Natural killer cell treated with Interleukin-12 subunit alpha and Interleukin-12 subunit beta and Interleukin-15 and Interleukin-18, amount 100 ng/mL, for 72 hours (primary cell): ENCODE measurements around the gene CRABP1. TPM values are rescaled to one million over a fixed set of nuclear protein-coding genes. Genes with fewer than 3 reads are reported as not detected.

Experiments used
- ATAC-seq, 2 donors: fragments of 150-1000 bp; cut with Tn5 transposase in 1 of 2; sonication (Bioruptor Pico), chemical (Tn5 transposase) in 1 of 2; 2 replicates each; pipeline ENCODE4 v1.10.0; 2021
- DNase-seq: peaks from one replicate; pipeline ENCODE4 v3.0.0; 2022; ENCODE audit warnings: low spot score
- H3K27ac Mint-ChIP-seq, 2 donors: 1 replicate in 1 of 2; 2 replicates in 1 of 2; pipeline ENCODE4 v1.8.0; 2022; ENCODE audit warnings: mixed read lengths in 2 of 2, mild to moderate bottlenecking in 1 of 2, moderate library complexity in 1 of 2
- H3K27me3 Mint-ChIP-seq, 2 donors: 1 replicate in 1 of 2; 2 replicates in 1 of 2; pipeline ENCODE4 v1.8.0; 2022; ENCODE audit warnings: mixed read lengths in 2 of 2
- H3K36me3 Mint-ChIP-seq: one replicate; pipeline ENCODE4 v1.8.0; 2022; ENCODE audit warnings: mixed read lengths
- H3K4me1 Mint-ChIP-seq, 2 donors: 1 replicate in 1 of 2; 2 replicates in 1 of 2; pipeline ENCODE4 v1.8.0; 2022; ENCODE audit warnings: low read depth in 2 of 2, mixed read lengths in 2 of 2, mild to moderate bottlenecking in 1 of 2
- H3K4me3 Mint-ChIP-seq: one replicate; pipeline ENCODE4 v1.8.0; 2022; ENCODE audit warnings: mixed read lengths
- H3K9me3 Mint-ChIP-seq: 2 replicates; pipeline ENCODE4 v1.8.0; 2022; ENCODE audit warnings: mixed read lengths
- total RNA-seq, 2 donors: library from RNA; stranded (reverse); gene quantifications; one replicate each; pipeline ENCODE4 v1.2.3, GENCODE V29; 2022

CRABP1 gene
- total RNA-seq, 2 donors from 2014 or later = not detected

DNA sequence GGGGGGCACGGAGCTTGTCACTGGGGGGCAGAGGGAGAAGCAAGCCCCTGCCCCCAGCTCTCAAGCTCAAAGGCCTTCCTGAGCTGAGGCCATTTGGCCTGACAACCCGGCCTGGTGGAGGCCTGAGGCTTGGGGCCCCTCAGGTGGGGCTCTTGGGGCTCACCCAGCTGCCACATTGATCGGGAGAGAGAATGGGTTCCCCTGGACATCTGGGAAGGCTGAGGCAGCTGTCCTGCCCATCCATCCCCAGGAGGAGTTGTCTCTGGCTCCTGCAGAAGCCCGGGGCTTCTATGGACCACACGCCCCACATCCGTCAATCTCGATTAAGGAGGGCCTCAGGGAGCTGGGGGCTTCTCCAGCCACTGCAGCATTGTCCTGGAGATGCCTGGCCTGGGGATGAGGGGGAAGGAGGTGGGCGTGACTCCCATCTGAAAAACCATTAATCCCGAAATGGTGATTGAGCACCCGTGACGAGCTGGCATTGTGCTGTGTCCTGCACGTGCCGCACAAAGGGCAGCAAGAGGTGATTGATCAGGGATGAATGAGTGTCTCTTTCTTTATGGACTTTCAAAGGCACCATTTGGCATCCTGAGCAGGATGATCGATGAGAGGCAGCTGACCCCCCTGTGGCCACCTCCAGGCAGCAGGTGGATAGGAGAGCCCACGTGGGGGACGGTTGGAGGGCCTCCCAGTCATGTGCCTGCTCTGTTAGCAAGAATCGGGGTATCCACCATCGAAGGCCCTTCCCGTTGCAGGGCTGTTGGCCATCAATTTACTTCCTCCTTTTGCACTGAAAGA is 17.2 kb upstream of the CRABP1 start:
- Mint-ChIP-seq H3K9me3 (no peaks in the 10 kb centered on the region), H3K4me1 (no peaks in the 10 kb centered on the region), H3K27me3 (peaks cover 0 to 6% of the 10 kb centered on the region in 2 donors), H3K4me3 (no peak overlapping the region), H3K36me3 (no peaks in the 10 kb centered on the region), H3K27ac (no peak overlapping the region)
- DNase-seq (no peak), ATAC-seq (no peak)

DNA sequence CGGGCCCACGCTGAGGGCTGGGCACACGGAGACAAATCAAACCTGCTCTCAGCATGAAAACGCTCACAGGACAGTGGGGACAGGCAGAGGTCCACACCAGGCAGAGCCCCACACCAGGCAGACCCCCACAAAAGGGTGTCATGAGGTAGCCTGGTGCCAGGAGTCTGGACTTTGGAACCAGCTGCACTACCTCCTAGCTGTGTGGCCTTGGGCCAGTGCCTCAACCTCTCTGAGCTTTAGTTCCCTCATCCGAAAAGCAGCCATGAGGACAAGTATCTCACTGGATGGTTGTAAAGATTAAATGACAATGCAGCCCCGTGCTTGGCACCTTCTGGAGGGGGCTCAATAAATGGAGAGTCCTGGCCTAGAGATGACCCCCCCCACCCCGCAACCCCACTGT is 16.5 kb upstream of the CRABP1 start:
- no peak for ATAC-seq
- Mint-ChIP-seq H3K4me3 (no peak overlapping the region), H3K9me3 (no peaks in the 10 kb centered on the region), H3K36me3 (no peaks in the 10 kb centered on the region), H3K27me3 (peaks cover 0 to 6% of the 10 kb centered on the region in 2 donors), H3K27ac (no peak overlapping the region), H3K4me1 (no peaks in the 10 kb centered on the region)
- DNase-seq = no peak

DNA sequence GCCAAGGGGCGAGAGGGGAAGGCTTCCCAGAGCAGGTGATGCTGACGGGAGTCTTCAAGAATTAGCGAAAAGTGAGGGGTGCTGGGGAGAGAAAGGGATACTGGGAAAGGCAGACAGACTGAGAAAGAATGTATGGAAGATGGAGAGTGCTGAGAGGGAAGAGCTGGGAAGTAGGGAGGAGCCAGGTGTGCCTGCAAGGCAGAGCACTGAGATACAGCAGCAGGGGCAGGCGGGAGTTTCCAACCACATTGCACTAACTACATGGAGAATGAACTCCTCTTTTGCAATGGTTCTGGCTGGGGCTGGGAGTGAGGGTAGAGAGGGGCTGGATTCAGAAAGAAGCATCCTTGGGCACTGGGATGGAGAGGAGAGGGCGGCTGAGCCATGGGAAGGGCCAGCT is 16.0 kb upstream of the CRABP1 start:
- no peaks in the 10 kb centered on the region for H3K36me3 Mint-ChIP-seq
- no peak for DNase-seq
- no peaks in the 10 kb centered on the region for H3K9me3 Mint-ChIP-seq

DNA sequence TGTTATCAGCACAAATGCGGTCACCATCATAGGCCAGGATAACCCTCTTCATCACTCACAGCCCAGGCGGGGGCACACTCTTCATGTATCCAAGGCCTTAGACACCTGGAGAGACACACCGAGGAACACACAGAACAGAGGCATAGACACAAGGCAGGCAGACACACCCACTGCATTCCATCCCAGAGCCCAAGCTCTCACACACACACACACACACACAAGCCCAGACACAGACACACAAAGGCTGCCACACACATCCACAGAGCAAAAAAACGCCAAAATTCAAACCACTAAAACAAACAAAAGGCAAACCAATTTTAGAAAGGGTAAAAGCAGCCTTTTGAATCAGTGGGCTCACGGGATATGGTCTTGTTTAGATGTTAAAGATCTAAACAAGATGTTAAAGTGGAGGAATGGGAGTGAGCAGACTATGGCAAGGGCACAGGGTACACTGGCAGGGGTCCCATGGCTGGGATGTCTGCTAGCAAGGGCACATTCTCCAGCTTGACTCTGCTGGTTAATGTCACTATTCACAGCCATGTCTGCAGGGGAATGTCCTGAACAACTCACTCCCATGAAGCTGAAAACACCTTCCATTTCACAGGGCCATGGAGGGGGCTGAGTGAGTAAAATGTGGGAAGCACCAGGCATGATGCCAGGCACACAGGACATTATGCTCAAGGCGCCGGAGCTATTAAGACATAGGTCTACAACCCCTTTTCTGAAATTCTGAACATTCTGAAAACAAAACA is 14.9 kb upstream of the CRABP1 start:
- H3K36me3 Mint-ChIP-seq = no peaks in the 10 kb centered on the region
- DNase-seq (no peak), ATAC-seq (no peak)
- H3K27ac Mint-ChIP-seq = no peak overlapping the region
- no peaks in the 10 kb centered on the region for H3K9me3 Mint-ChIP-seq
- H3K4me1 Mint-ChIP-seq = no peaks in the 10 kb centered on the region
- no peak overlapping the region for H3K4me3 Mint-ChIP-seq
- peaks cover 0 to 10% of the 10 kb centered on the region in 2 donors for H3K27me3 Mint-ChIP-seq

More for the DNA sequence above, 16.0 kb upstream of the CRABP1 start:
- Mint-ChIP-seq H3K27ac (no peak overlapping the region), H3K4me1 (no peaks in the 10 kb centered on the region), H3K4me3 (no peak overlapping the region), H3K27me3 (peaks cover 0 to 6% of the 10 kb centered on the region in 2 donors)
- no peak for ATAC-seq

DNA sequence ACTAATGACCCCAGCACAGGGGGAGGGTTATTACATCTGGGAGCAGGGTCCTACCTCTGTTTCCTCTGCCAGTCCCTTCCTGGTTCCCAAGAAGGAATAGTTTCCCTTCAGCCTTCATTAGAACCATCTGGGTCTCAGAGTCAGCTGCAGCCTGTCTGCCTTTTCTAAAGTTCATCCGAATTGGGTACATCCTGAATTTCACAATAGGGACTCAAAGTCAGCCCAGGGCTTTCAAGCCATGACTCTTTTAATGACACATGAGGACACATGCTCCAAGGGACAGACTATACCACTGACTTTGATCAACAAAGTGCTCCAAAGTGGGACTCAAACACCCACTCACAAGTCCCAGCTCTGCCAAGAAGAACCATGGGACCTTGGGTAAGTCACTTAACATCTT is 12.7 kb upstream of the CRABP1 start:
- H3K9me3 Mint-ChIP-seq = no peaks in the 10 kb centered on the region
- peaks cover 0 to 10% of the 10 kb centered on the region in 2 donors for H3K27me3 Mint-ChIP-seq
- ATAC-seq (no peak), DNase-seq (no peak)
- no peaks in the 10 kb centered on the region for H3K4me1 Mint-ChIP-seq
- no peak overlapping the region for H3K27ac Mint-ChIP-seq
- H3K36me3 Mint-ChIP-seq = no peaks in the 10 kb centered on the region
- H3K4me3 Mint-ChIP-seq = no peak overlapping the region

DNA sequence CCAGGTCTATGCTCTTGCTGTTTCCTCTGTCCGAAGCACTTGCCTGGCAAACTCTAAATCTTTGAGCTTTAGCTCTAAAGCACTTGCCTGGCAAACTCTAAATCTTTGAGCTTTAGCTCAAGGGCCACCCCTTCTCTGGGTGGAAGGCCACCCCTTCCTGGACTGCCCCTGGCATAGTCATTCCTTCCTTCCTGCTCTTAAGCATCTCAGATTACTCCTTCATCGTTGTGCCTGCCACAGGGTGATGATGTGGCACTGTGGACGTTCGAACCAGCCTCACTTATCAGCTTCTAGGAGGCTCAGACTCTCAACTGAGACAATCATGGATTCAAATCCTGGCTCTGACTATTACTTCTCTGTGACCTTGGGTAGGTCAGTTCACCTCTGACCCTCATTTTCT is 10.5 kb upstream of the CRABP1 start:
- H3K9me3 Mint-ChIP-seq = no peaks in the 10 kb centered on the region
- no peaks in the 10 kb centered on the region for H3K36me3 Mint-ChIP-seq
- no peak for DNase-seq
- H3K27me3 Mint-ChIP-seq = peaks cover 0 to 7% of the 10 kb centered on the region in 2 donors
- peak in 1 of 2 donors; percentile 58 for ATAC-seq
- H3K27ac Mint-ChIP-seq = no peak overlapping the region
- H3K4me1 Mint-ChIP-seq = no peaks in the 10 kb centered on the region
- H3K4me3 Mint-ChIP-seq = no peak overlapping the region

DNA sequence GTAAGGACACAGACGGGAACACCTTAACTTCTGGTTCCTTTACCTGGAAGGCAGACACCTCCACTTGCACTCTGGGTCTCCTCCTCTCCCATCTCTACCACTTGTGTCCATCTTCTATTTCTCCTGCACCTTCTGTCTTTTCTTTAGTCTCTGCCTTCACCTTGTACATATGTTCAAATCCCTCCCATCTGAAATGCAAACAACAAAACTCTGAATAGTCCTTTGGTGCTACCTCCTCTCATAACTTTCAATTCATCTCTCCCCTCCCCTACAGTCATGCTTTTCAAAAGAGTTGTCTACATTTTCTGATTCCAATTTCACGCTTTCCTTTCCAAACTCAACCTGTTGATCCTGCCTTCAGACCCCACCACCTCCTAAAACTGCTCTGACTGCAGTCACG is 5.3 kb upstream of the CRABP1 start:
- Mint-ChIP-seq H3K27ac (no peak overlapping the region), H3K36me3 (no peaks in the 10 kb centered on the region), H3K27me3 (peaks cover 8 to 17% of the 10 kb centered on the region in 2 donors), H3K4me1 (peaks cover 0 to 3% of the 10 kb centered on the region in 2 donors), H3K9me3 (no peaks in the 10 kb centered on the region), H3K4me3 (no peak overlapping the region)
- DNase-seq (no peak), ATAC-seq (no peak)

DNA sequence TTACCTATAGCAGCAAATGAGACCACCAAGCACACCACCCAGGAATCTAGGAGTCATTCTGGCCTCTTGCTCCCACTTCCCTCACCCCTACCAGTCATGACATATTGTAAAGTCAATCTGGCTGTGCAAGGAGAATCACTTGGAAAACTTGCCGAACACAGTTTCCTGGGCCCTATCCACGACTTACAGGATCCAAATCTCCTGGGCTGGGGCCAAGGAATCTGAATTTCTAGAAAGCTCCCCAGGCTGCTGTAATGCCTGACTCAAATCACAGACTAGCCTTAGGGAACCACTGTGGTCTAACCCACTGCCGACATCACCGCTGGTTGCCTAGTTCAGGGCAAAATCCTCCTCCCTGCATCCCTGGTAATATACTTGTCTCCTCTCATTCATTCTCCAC is 4.2 kb upstream of the CRABP1 start:
- DNase-seq (no peak), ATAC-seq (no peak)
- no peak overlapping the region for H3K27ac Mint-ChIP-seq
- H3K4me1 Mint-ChIP-seq = peaks cover 0 to 3% of the 10 kb centered on the region in 2 donors
- H3K27me3 Mint-ChIP-seq = peaks cover 8 to 17% of the 10 kb centered on the region in 2 donors
- H3K9me3 Mint-ChIP-seq = no peaks in the 10 kb centered on the region
- no peak overlapping the region for H3K4me3 Mint-ChIP-seq
- no peaks in the 10 kb centered on the region for H3K36me3 Mint-ChIP-seq

DNA sequence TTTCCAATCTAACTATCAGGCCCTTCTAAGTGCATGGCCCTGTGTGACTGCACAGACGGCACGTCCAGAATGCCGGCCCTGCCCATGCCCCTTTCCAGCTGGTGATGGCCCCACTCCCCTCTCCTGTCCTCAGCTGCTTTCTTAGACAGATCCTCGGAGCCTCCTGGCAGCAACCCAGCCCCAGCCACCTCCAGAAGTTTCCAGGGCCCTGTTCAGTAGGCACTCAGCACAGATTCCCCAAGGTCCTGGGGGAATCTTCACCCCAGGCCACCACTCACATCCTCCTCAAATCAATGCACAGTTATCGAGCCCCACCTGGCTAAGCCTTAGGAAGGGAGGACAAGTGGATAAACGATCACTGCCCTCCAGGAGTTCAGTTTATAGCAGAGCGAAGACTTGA is 1.4 kb upstream of the CRABP1 start:
- Mint-ChIP-seq H3K9me3 (no peaks in the 10 kb centered on the region), H3K4me1 (peaks cover 0 to 3% of the 10 kb centered on the region in 2 donors), H3K4me3 (no peak overlapping the region), H3K27ac (no peak overlapping the region), H3K36me3 (no peaks in the 10 kb centered on the region), H3K27me3 (peaks cover 10 to 17% of the 10 kb centered on the region in 2 donors)
- ATAC-seq = no peak
- DNase-seq = no peak

DNA sequence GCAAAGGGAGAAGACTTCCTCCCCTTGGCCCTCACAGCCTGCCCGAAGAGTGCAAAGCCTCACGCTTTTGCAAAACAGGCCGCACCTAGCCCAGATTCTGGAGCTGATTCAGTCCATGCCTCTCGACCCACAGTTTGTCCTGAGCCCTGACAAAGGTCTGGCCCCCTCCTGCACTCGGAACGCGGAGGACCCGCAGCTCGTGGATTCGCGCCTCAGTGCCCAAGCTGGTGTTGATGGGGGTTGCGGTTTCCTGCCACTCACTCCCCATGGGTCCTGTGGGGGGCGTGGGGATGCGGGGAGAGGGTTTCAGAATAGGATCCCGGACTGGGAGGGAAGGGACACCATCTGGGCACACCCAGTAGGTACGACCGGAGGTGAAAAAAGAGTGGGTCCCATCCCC is 594 bp upstream of the CRABP1 start:
- Mint-ChIP-seq H3K27ac (no peak overlapping the region), H3K36me3 (no peaks in the 10 kb centered on the region), H3K27me3 (peaks cover 10 to 17% of the 10 kb centered on the region in 2 donors), H3K4me3 (no peak overlapping the region), H3K4me1 (peaks cover 0 to 3% of the 10 kb centered on the region in 2 donors), H3K9me3 (no peaks in the 10 kb centered on the region)
- no peak for DNase-seq
- no peak for ATAC-seq

DNA sequence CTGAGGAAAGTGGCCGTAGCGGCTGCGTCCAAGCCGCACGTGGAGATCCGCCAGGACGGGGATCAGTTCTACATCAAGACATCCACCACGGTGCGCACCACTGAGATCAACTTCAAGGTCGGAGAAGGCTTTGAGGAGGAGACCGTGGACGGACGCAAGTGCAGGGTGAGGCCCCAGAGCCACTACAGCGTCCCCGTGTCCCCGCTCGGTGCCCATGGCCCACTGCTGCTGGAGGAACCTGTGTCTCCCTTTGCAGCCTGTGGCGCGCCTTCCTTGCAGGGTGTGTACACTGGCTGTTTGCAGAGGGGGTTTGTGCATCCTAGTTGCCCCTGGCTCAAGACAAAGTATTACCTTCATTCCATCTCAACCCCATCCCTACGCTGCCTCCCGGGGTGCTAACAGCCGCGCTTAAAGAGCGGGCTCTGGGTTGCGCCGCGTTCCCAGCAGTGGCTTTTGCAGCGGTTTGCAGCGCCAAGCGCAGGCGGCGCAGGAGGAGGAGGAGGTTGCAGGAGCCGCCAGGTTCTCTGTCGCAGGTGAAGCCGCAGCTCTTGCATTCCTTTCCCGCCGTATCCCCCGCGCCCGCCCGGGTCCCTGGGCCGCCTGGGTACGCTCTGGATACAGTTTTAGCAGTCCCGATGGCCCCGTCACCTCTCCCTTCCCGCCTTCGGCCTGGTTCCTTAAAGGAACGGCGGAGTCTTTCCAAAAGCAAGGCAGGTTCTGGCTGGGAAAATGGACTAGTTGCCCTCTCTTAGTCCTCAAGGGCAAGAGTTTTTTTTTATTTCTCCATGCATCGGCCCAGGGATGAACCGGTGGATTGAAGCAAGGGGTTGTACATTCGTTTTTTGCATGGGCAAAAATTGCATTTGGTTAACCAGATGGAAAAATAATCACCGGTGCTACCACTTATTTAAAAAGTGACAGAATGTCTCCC is 1.2 kb downstream of the CRABP1 start:
- Mint-ChIP-seq H3K4me3 (no peak overlapping the region), H3K36me3 (no peaks in the 10 kb centered on the region), H3K27ac (no peak overlapping the region), H3K9me3 (no peaks in the 10 kb centered on the region), H3K27me3 (peaks cover 15 to 25% of the 10 kb centered on the region in 2 donors), H3K4me1 (peaks cover 0 to 3% of the 10 kb centered on the region in 2 donors)
- ATAC-seq (peak; percentile 28 to 30), DNase-seq (no peak)

DNA sequence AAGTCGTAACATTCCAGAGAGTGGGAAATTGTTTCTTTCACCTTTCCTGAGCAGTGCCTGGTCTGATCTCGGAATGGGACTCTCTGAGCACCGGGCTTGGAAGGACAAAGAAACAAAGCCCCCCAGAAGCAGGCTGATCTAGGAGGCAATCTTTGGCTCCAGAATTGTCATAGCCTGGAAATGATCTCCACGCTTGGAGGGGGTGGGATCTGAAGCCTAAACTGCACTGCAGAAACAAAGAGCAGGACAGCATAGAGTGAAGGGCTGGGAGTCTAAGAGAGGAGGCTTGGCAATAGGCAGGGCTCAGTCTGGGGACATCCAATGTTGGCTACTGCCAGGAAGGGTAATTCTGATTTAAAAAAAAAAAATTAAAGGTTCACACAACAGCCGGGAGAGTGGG is 1.9 kb downstream of the CRABP1 start:
- no peak for ATAC-seq
- Mint-ChIP-seq H3K4me1 (peaks cover 0 to 3% of the 10 kb centered on the region in 2 donors), H3K27ac (no peak overlapping the region), H3K4me3 (no peak overlapping the region), H3K27me3 (peaks cover 15 to 25% of the 10 kb centered on the region in 2 donors), H3K9me3 (no peaks in the 10 kb centered on the region), H3K36me3 (no peaks in the 10 kb centered on the region)
- DNase-seq = no peak

DNA sequence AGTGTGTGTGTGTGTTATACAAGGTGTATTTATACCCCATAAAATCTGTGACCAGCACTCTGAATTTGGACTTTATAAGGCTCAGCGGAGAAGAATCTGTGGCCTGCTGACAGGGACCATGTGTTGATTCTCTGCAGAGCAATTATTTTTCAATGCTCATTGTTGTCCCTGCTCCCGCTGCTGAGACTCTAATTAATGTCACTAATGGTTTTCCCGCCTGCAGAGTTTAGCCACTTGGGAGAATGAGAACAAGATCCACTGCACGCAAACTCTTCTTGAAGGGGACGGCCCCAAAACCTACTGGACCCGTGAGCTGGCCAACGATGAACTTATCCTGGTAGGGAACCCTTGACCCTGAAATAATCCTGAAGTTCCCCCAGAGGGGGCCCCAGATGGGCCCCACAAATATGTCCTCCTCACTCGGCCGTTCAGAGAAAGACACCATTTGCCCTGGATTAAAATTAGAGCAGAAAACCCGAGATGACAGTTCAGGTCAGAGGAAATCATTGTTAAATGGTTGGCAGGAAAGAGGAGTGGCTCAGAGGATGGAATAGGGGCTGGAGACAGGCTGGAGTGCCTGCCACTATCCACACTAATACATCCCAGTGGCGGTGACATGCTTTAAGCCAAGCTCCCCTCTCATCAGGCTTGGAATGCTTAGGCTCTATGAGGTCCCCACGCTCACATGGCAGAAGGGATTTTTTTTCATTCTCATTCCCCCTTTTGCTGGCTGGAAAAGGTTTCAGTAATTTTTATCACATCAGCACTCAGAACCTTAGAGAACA is 3.3 kb downstream of the CRABP1 start:
- ATAC-seq = no peak
- H3K27me3 Mint-ChIP-seq = peaks cover 17 to 21% of the 10 kb centered on the region in 2 donors
- H3K4me1 Mint-ChIP-seq = peaks cover 0 to 3% of the 10 kb centered on the region in 2 donors
- no peak overlapping the region for H3K27ac Mint-ChIP-seq
- H3K36me3 Mint-ChIP-seq = no peaks in the 10 kb centered on the region
- no peak overlapping the region for H3K4me3 Mint-ChIP-seq
- no peaks in the 10 kb centered on the region for H3K9me3 Mint-ChIP-seq
- DNase-seq = no peak
